Measurements from ENCODE around the gene ATG9B. TPM values are rescaled to one million over a fixed set of nuclear protein-coding genes. Genes with fewer than 3 reads are reported as not detected.

ATG9B gene
- total and polyA plus RNA-seq, 9 of the 15 experiments (the other 6 are each of a cell fraction or from before 2014, with no cell fraction given) = 0.29 to 8.0 (median 2.1) TPM

DNA sequence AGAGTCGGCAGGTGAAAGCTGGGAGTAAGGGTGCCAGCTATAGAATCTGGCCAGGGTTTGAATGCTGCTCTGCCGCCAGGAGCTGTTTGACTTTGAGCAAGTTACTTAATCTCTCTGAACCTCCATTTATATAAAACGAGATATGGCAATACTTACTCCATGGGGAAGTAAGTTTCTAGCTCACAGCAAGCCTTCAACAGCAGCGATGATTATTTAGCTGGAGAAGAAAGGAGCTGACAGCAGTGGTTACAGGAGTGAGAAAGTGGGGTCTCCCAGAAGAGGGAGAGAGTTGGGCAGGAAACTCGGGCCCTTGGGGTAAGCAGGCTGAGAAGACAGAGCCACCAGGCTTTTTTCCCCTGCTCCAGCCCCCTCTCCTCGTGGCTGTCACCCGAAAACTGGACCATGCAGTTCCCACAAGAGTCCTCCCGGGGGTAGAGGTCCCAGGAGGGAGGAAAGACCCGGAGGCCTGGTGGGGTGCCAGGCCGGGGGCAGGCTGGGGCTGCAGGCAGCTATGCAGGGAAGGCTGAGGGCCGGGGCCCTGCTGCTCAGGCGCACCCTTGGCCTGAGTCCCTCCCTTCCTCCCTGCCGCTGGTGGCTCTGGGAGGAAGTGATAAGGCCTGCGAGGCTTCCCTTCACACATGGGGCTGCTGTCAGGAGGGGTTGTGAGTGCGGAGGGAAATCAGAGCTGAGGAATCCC, 30.0 kb downstream of the ATG9B start (continued):
- TF ChIP-seq UBTF (IDR thresholded peaks at IDR 0.05; ENCODE audit: borderline replicate concordance in 1 of 2, low read depth in 2 of 2, low read length in 2 of 2) = peak; percentile 32 to 94; a peak in 1 of 4 replicates
- TF ChIP-seq CBX3 (IDR thresholded peaks at IDR 0.05; ENCODE audit: borderline replicate concordance in 1 of 2, low read length in 2 of 2) = peak in 1 of 2 experiments; percentile 97; a peak in 2 of 3 replicates
- peak; percentile 39; the same call in 1 of the 2 replicates for TF ChIP-seq GMEB1 (CRISPR knock-in tag; IDR thresholded peaks at IDR 0.05)
- TF ChIP-seq WHSC1 (IDR thresholded peaks at IDR 0.05; ENCODE audit: low read length) = no peak
- peak in 2 of 3 experiments; percentile 53 to 76 for TF ChIP-seq YY1 (IDR thresholded peaks at IDR 0.05; ENCODE audit: borderline replicate concordance in 1 of 3, control insufficient read depth in 1 of 3, extremely low read depth in 1 of 3, insufficient read depth in 3 of 3, insufficient read length in 1 of 3, insufficient replicate concordance in 2 of 3, low read depth in 1 of 3, low read length in 2 of 3)
- TF ChIP-seq ZKSCAN1 (IDR thresholded peaks at IDR 0.05; ENCODE audit: low read depth, low read length) = 0 out of 2 replicates have a peak, but pooled peaks have one; percentile 74
- peak; percentile 14; the same call in 1 of the 2 replicates for TF ChIP-seq ZNF324 (CRISPR knock-in tag; IDR thresholded peaks at IDR 0.05)
- peak; percentile 84 for TF ChIP-seq EP300 (IDR thresholded peaks at IDR 0.05; ENCODE audit: low read length)
- TF ChIP-seq, protein P1, sequence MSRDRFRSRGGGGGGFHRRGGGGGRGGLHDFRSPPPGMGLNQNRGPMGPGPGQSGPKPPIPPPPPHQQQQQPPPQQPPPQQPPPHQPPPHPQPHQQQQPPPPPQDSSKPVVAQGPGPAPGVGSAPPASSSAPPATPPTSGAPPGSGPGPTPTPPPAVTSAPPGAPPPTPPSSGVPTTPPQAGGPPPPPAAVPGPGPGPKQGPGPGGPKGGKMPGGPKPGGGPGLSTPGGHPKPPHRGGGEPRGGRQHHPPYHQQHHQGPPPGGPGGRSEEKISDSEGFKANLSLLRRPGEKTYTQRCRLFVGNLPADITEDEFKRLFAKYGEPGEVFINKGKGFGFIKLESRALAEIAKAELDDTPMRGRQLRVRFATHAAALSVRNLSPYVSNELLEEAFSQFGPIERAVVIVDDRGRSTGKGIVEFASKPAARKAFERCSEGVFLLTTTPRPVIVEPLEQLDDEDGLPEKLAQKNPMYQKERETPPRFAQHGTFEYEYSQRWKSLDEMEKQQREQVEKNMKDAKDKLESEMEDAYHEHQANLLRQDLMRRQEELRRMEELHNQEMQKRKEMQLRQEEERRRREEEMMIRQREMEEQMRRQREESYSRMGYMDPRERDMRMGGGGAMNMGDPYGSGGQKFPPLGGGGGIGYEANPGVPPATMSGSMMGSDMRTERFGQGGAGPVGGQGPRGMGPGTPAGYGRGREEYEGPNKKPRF (IDR thresholded peaks at IDR 0.05; ENCODE audit: low read depth, low read length) = no peak
- TF ChIP-seq, protein P2, sequence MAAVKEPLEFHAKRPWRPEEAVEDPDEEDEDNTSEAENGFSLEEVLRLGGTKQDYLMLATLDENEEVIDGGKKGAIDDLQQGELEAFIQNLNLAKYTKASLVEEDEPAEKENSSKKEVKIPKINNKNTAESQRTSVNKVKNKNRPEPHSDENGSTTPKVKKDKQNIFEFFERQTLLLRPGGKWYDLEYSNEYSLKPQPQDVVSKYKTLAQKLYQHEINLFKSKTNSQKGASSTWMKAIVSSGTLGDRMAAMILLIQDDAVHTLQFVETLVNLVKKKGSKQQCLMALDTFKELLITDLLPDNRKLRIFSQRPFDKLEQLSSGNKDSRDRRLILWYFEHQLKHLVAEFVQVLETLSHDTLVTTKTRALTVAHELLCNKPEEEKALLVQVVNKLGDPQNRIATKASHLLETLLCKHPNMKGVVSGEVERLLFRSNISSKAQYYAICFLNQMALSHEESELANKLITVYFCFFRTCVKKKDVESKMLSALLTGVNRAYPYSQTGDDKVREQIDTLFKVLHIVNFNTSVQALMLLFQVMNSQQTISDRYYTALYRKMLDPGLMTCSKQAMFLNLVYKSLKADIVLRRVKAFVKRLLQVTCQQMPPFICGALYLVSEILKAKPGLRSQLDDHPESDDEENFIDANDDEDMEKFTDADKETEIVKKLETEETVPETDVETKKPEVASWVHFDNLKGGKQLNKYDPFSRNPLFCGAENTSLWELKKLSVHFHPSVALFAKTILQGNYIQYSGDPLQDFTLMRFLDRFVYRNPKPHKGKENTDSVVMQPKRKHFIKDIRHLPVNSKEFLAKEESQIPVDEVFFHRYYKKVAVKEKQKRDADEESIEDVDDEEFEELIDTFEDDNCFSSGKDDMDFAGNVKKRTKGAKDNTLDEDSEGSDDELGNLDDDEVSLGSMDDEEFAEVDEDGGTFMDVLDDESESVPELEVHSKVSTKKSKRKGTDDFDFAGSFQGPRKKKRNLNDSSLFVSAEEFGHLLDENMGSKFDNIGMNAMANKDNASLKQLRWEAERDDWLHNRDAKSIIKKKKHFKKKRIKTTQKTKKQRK (IDR thresholded peaks at IDR 0.05; ENCODE audit: borderline replicate concordance, low read depth, low read length) = no peak
- TF ChIP-seq ZKSCAN8 (CRISPR knock-in tag; IDR thresholded peaks at IDR 0.05) = peak; percentile 90
- TF ChIP-seq ARID1B (IDR thresholded peaks at IDR 0.05) = peak; percentile 93
- TF ChIP-seq BRD4 (IDR thresholded peaks at IDR 0.05) = no peak
- TF ChIP-seq EWSR1 (IDR thresholded peaks at IDR 0.05; ENCODE audit: borderline replicate concordance, low read depth, partially characterized antibody) = no peak
- peak; percentile 98 for TF ChIP-seq CBFA2T3 (IDR thresholded peaks at IDR 0.05)
